Measurements from ENCODE around the gene LIX1.
"Not testable (repeated sequence)": the region's sequence is repeated elsewhere in the genome, so short reads cannot be mapped to it uniquely, and the experiment has no call there.

Gene LIX1

DNA sequence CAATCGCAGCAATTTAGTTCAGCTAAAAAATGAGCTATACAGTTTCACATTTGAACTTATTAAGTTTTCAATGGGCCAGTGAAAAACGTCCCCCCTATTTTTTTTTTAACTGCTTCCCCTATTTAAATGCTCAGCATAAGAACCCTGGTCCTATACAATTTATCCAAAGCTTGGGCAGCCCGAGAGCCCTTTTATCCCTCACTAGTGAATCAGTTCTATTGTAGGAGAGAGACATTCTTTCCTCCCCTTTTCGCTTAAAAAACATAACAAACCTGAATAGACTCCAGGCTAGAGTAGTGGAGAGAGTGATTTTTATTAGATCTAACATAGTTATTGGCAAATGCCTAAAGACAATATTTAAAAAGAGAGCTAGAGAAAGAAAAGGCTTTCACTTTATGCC, 1.4 kb downstream of the LIX1 start:
- FAIRE-seq, result no peak

GRCh38 chr5:97140250-97140649, 2.2 kb downstream of the LIX1 start:
- not testable (repeated sequence) for FAIRE-seq

DNA sequence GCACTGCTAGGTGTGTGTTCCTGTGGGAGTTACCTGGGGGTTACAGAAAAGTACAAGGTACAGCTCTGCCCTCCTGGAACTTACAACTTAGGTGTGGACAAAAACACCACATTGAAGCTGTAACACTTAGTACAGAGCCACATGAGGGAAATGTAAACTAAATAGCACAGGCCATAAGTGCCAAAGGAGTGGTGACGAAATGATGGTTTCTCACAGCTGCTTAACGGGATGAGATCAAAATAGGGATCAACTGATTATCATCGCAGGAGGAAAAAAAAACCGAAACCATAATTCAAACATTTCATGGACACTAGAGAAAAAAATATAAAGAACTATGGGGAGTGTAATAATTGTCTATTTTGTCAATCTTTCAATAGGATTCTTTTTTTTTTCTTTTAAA, 5.9 kb downstream of the LIX1 start:
- no peak for FAIRE-seq

DNA sequence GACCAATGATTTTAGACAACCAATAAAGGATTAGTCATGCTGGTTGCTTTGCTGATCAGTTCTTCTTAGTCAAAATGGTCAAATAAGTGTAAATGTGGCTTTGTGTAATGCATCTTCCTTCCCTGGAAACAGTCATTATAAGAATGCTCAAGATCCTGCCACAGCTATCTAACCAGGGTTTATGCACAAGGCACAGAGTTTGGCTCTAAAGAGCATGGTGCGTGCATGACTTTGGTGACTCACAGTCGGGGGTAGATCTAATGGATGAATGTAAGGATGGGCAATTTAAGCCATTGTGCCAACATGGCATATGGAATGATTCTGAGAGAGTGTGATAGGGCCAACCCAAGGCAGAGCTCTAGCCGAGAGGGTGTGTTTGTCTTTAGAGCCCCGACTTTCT, 6.5 kb downstream of the LIX1 start:
- no peak for FAIRE-seq

DNA sequence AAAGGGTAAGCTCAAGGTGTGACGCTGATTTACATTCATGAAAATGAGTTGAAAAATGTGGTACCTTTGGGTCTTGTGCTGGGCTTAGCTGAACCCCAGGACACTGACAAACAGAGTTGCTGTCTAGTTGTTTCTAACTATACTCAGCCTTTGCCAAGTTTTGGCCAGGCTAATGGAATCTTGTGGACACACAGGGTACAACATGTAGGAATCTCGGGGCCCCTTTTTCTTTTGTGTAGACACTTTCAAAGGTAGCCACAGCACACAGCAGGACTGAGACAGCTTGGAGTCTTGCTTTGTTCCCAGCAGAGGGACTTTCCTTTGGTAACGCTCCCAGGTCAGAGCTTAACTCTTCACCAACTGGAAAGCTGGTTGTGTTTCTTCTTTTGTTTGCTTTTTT, 7.8 kb downstream of the LIX1 start:
- no peak for FAIRE-seq

DNA sequence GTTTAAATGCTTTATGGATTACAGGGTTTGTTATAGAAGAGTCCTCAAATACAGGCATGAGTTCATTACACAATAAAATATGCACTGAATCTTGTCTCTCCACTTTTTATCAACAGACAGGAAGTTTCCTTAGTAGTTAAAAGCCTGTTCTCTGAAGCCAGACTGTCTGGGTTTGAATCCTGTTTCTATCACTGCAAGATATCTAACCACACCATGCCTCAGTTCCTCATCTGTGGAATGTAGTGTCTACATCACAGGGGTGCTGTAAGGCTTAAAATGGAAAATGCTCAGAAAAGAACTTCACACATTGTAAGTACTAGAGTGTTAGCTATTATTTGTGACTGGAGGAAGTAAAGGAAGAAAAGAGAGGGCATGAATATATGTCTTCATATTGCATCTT, 9.3 kb downstream of the LIX1 start:
- no peak for FAIRE-seq

DNA sequence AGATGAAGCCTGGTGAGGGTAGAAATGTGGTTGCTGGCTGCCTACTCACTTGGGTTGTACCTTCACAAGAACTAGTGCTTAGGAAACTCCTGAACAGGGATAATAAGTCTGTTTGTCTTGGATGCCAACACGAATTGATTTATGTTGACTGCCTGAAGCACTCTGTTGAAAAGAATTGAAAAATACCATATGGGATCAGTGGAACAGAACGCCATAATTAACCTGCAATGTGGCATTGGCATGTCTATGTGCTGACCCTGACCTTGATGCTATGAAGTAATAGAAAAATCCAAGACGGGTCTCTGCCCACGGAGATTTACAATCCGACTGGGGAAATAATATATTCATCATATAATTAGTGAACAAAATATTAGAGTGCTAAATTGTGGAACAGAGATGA, 10.5 kb downstream of the LIX1 start:
- no peak for FAIRE-seq

- FAIRE-seq, result no peak
Measured at GRCh38 chr5:97131139-97131710, 11.2 kb downstream of the LIX1 start.

DNA sequence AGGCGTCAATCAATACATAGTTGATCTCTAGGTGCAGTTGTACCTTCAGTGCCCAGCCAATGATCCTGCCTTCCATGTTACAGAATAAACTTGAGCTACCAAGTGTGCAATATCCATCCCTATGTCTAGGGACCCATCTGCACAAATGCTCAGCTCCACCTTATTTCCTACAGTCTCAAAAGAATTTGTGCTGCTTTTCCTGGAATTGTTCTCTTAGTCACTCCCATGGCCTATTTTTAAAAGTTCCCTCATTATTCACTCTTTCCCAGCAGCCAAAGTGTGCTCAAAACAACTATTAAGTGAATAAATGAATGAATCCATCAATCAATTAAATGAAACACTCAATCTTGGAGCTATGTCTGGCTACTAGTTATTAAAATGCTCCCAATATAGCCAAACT, 14.7 kb downstream of the LIX1 start:
- no peak for FAIRE-seq

GRCh38 chr5:97125125-97125683, 17.2 kb downstream of the LIX1 start:
- no peak for FAIRE-seq

GRCh38 chr5:97124335-97124734, 18.1 kb downstream of the LIX1 start:
- no peak for FAIRE-seq

- FAIRE-seq, result no peak
Measured at GRCh38 chr5:97121848-97122247, 20.6 kb downstream of the LIX1 start.

DNA sequence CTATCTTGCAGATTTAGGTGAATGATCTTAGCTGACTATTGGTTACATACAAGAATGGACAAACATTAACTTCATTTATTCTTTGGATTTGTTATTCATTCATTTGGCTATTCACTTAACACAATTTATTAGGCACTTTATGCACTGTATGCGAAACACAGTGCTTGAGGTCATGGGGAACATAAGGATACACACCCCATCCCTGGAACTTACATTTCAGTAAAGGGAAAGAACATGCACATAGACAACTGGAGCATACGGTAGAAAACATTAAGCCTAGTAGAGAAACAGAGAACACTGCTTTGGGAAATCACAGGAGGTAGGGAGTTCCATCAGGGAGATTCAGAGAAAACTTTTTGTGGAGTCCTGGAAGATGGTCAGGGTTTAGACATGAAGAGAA, 22.2 kb downstream of the LIX1 start:
- FAIRE-seq, result no peak

DNA sequence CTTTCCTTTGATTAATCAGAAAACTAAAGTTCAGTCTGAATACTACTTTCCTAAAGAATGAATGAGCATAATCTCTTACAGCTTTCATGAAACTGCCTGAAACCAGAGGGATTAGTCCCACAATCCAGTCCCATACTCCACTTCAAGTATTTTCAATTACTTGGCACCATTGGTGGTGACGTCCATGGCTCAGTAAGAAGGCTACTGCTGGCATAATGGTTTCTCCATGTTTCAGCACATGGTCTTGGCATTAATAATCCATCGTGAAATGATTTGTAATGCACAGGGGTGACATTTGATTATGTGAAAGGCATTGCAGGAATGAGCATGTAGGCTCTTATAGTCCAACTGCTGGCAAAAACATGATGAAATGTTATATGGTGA, 23.4 kb downstream of the LIX1 start:
- no peak for FAIRE-seq

- no peak for FAIRE-seq
Measured at GRCh38 chr5:97118261-97119006, 24.0 kb downstream of the LIX1 start.

DNA sequence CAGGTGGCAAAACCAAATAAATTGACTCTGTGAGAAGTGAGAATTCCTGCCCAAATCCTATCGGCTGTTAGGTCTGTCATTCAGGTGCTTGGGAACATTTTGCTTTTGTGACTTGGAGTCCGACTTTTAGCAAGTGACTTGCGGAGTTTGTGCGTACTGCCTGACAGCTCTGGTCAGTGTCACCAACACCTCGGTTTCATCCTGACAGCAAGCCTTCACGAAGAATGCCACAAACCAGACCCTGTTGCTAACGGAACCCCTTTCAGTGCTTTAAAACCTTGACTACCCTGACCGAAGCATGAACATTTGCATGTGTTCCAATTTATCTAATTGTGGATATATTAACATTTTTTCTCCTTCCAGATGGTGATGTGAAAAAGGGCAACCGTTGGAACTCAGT, 26.5 kb downstream of the LIX1 start:
- FAIRE-seq, result no peak

GRCh38 chr5:97112230-97112629, 30.2 kb downstream of the LIX1 start:
- FAIRE-seq, result no peak

GRCh38 chr5:97111616-97112015, 30.8 kb downstream of the LIX1 start:
- FAIRE-seq, result no peak

DNA sequence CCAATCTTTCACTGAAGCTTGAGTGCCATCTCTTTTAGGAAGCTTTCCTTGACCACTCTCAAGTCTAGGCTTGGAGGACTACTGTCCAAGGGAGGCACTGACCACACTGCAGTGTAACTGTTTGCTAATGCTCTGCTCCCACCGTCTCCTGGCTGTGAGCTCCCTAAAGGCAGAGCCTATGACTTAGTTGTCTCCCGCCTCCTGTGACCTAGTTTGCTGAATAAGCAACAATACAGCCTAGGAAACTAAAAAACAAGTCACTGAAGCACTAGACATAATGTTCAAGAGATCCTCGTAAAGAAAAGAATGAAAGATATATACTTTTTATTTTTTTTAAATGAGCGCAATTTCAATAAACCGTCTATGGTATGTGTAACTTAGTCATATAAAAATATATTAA, 31.4 kb downstream of the LIX1 start:
- no peak for FAIRE-seq

DNA sequence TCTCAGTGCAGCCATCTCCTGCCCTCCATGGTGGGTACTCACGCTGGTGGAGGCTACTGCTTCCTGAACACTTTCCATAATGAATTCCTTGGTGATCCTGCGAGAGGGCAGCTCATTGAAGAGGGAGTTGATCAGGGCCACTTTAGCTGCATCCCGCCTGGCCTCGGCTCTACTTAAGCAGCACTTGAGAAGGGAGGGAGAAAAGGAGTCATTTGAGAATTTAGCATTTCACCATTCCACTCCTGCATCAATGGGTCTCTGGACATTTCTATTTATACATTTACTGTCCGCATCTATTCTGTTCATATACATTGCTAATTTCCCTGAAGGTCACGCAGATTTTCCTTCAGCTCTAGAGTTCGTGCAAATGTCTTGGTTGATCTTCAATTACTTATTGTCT, 35.1 kb downstream of the LIX1 start:
- FAIRE-seq, result no peak

GRCh38 chr5:97106216-97106581, 36.2 kb downstream of the LIX1 start:
- no peak for FAIRE-seq

- no peak for FAIRE-seq
Measured at GRCh38 chr5:97105501-97106215, 36.8 kb downstream of the LIX1 start.

- FAIRE-seq, result no peak
Measured at GRCh38 chr5:97102010-97102470, 40.4 kb downstream of the LIX1 start.
